ENCODE measurements around the gene CLEC16A. TPM values are rescaled to one million over a fixed set of nuclear protein-coding genes. Genes with fewer than 3 reads are reported as not detected.

The CLEC16A gene
- total RNA-seq, 4 donors from 2014 or later = 29.5 to 58.8 (median 48.4) TPM

- Histone ChIP-seq H3K27ac (no peak overlapping the region), H3K27me3 (no peaks in the 10 kb centered on the region), H3K9me3 (no peaks in the 10 kb centered on the region), H3K4me3 (replicated peaks in 1 of 3) (no peak overlapping the region), H3K36me3 (no peaks in the 10 kb centered on the region), H3K4me1 (peaks cover 5 to 10% of the 10 kb centered on the region in 2 donors)
- intact Hi-C loops (cut with DNase I) = no loop called here
- no peak for TF ChIP-seq CTCF (IDR thresholded peaks at IDR 0.05)
- TF ChIP-seq POLR2A (IDR thresholded peaks at IDR 0.05) = no peak
- DNase-seq = no peak
Observed at GRCh38 chr16:10911267-10911666, 33.1 kb upstream of the CLEC16A start.

GRCh38 chr16:10916534-10916933, 27.8 kb upstream of the CLEC16A start:
- Histone ChIP-seq H3K27me3 (no peaks in the 10 kb centered on the region), H3K36me3 (no peaks in the 10 kb centered on the region), H3K27ac (no peak overlapping the region), H3K4me1 (peaks cover under 1 to 21% of the 10 kb centered on the region in 2 donors), H3K4me3 (replicated peaks in 1 of 3) (no peak overlapping the region), H3K9me3 (no peaks in the 10 kb centered on the region)
- TF ChIP-seq POLR2A (IDR thresholded peaks at IDR 0.05) (no peak), CTCF (IDR thresholded peaks at IDR 0.05) (no peak)
- intact Hi-C loops (cut with DNase I) = loop anchor here (5.0 kb wide), 2 partner anchors 179 to 399 kb away; no protein-coding TSS in a partner anchor
- 63 to 67% methylated on average over 3 of the region's 3 CpGs for WGBS, 2 donors
- DNase-seq = no peak

GRCh38 chr16:10918294-10919002, 25.9 kb upstream of the CLEC16A start:
- DNase-seq = peak; percentile 96
- H3K27me3 ChIP-seq = no peaks in the 10 kb centered on the region
- no peaks in the 10 kb centered on the region for H3K36me3 ChIP-seq
- intact Hi-C loops (cut with DNase I) = loop anchor here (5.0 kb wide), 2 partner anchors 181 to 401 kb away; no protein-coding TSS in a partner anchor
- WGBS, 2 donors = 40 to 50% methylated on average over 18 to 20 of the region's 21 CpGs
- no peak for TF ChIP-seq POLR2A (IDR thresholded peaks at IDR 0.05)
- peak; percentile 85 to 96 (median 94) for TF ChIP-seq CTCF (IDR thresholded peaks at IDR 0.05)
- H3K4me3 ChIP-seq (replicated peaks in 1 of 3) = no peak overlapping the region
- H3K9me3 ChIP-seq = no peaks in the 10 kb centered on the region
- peak overlapping the region in 1 of 3 donors; percentile 25 for H3K27ac ChIP-seq
- H3K4me1 ChIP-seq = peaks cover 16 to 39% of the 10 kb centered on the region in 2 donors

GRCh38 chr16:10919003-10919351, 25.4 kb upstream of the CLEC16A start:
- H3K4me1 ChIP-seq = peaks cover 16 to 43% of the 10 kb centered on the region in 2 donors
- intact Hi-C loops (cut with DNase I) = loop anchor here (5.0 kb wide), 2 partner anchors 182 to 402 kb away; no protein-coding TSS in a partner anchor
- no peak overlapping the region for H3K27ac ChIP-seq
- H3K27me3 ChIP-seq = no peaks in the 10 kb centered on the region
- H3K36me3 ChIP-seq = no peaks in the 10 kb centered on the region
- TF ChIP-seq POLR2A (IDR thresholded peaks at IDR 0.05) (no peak), CTCF (IDR thresholded peaks at IDR 0.05) (peak in 3 of 6 experiments; percentile 5 to 14 (median 12))
- DNase-seq = no peak
- H3K9me3 ChIP-seq = no peaks in the 10 kb centered on the region
- WGBS, 2 donors = 54 to 56% methylated on average over 7 of the region's 7 CpGs
- H3K4me3 ChIP-seq (replicated peaks in 1 of 3) = no peak overlapping the region

- Histone ChIP-seq H3K9me3 (no peaks in the 10 kb centered on the region), H3K4me3 (replicated peaks in 1 of 3) (no peak overlapping the region), H3K27me3 (no peaks in the 10 kb centered on the region), H3K4me1 (peaks cover 16 to 46% of the 10 kb centered on the region in 2 donors), H3K36me3 (peaks cover 0 to 1% of the 10 kb centered on the region in 2 donors), H3K27ac (peak overlapping the region; percentile 34 to 74 (median 70))
- DNase-seq = peak; percentile 84 to 85
- WGBS, 2 donors = 43 to 46% methylated on average over 15 of the region's 15 CpGs
- TF ChIP-seq CTCF (IDR thresholded peaks at IDR 0.05) (no peak), POLR2A (IDR thresholded peaks at IDR 0.05) (no peak)
- intact Hi-C loops (cut with DNase I) = no loop called here
Observed at GRCh38 chr16:10920726-10921427, 23.5 kb upstream of the CLEC16A start.

Data from thyroid gland (tissue), 4 donors.